WI38 (cell line): ENCODE measurements around the gene ENTREP1.

Experiments
- H3K4me3 ChIP-seq: 2 replicates; pipeline ENCODE4 v1.5.1; 2011; ENCODE audit warnings: low read depth, mild to moderate bottlenecking, control low read depth, low read length
- TF ChIP-seq, protein P1 (sequence below): IDR thresholded peaks from 2 replicates; pipeline ENCODE4 v1.5.1; 2012; ENCODE audit warnings: low read depth, mild to moderate bottlenecking, control low read depth, low read length

The ENTREP1 gene

DNA sequence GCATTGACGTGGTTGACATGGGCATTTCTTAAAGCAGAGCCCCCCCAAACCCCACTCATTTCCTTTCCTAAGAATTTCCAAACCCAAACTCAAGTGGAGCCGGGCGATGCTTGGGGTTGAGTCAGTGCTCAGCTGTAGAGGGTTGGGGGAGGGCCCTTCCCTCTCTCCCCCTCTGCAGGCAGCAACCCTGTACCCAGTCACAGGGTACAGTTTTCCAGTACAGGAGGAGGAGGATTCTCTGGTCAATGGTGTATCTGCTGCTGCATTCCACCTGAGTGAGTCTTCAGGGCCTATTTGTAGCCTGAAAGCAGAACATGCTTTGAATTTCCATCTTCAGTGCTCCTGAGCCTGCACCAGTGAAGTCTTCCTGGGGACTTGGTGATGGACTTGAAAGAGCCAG, 55.8 kb downstream of the ENTREP1 start:
- TF ChIP-seq, protein P1, sequence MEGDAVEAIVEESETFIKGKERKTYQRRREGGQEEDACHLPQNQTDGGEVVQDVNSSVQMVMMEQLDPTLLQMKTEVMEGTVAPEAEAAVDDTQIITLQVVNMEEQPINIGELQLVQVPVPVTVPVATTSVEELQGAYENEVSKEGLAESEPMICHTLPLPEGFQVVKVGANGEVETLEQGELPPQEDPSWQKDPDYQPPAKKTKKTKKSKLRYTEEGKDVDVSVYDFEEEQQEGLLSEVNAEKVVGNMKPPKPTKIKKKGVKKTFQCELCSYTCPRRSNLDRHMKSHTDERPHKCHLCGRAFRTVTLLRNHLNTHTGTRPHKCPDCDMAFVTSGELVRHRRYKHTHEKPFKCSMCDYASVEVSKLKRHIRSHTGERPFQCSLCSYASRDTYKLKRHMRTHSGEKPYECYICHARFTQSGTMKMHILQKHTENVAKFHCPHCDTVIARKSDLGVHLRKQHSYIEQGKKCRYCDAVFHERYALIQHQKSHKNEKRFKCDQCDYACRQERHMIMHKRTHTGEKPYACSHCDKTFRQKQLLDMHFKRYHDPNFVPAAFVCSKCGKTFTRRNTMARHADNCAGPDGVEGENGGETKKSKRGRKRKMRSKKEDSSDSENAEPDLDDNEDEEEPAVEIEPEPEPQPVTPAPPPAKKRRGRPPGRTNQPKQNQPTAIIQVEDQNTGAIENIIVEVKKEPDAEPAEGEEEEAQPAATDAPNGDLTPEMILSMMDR = no peak
- no peak overlapping the region for H3K4me3 ChIP-seq

DNA sequence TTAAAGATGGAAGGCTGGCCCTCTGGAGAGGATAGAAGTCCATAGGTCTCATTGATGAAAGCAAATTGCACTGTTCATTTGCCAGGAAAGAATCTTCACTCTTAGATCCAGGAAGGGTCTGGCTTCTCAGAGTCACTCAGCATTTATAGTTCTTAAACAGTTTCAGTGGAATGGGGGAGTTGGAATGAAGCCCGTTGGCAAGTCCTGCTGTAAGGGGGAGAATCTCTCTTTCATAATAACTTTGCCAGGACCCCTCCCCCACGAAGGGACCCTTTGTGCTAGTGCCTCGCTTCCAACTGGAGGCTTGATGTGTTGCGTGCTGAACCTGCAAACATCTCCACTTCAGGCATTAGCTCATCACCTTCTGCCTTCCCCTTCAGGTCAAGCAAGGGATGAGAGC, 57.1 kb downstream of the ENTREP1 start:
- no peak overlapping the region for H3K4me3 ChIP-seq
- TF ChIP-seq, protein P1 = no peak

DNA sequence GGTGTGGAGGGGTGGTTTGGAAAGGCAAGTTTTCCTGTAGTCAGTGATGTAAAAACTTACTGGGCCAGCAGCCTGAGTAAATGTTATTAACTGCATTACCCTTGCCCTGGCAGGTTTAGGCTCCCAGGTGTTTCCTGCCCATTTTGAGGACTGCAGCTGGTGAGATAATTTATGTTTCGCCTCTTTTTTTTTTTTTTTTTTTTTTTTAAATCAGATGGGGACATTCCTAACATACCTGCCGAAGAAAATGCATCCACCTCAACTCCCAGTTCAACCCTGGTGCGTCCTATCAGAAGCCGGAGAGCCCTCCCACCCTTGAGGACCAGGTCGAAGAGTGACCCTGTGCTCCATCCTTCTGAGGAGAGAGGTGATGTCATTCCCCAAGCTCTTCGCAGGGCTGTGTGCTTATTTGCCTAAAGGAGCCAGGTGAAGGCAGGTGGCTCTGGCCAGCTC, 60.6 kb downstream of the ENTREP1 start:
- no peak overlapping the region for H3K4me3 ChIP-seq
- TF ChIP-seq, protein P1 = no peak

GRCh38 chr9:69386651-69387050, 61.6 kb downstream of the ENTREP1 start:
- TF ChIP-seq, protein P1 = no peak
- H3K4me3 ChIP-seq = no peak overlapping the region

DNA sequence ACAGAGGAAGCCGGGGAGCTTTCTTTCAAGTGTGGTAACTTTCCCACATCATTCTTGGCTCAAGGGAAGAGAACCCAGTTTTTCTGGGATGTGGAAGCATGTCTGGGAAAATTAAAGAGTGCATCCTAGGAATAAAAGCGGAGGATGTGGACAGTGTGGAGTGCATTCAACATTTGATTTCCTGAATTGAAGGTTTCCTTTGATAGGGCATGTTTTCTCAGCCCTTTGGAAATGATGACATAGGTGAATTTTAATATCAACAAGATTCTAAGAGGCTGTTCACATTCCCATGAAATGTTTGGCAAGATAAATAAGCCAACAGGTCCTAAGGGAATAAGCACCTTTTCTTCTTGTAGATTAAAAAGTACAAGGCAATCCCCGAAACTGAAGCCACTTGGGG, 63.6 kb downstream of the ENTREP1 start:
- H3K4me3 ChIP-seq = no peak overlapping the region
- TF ChIP-seq, protein P1 = no peak

DNA sequence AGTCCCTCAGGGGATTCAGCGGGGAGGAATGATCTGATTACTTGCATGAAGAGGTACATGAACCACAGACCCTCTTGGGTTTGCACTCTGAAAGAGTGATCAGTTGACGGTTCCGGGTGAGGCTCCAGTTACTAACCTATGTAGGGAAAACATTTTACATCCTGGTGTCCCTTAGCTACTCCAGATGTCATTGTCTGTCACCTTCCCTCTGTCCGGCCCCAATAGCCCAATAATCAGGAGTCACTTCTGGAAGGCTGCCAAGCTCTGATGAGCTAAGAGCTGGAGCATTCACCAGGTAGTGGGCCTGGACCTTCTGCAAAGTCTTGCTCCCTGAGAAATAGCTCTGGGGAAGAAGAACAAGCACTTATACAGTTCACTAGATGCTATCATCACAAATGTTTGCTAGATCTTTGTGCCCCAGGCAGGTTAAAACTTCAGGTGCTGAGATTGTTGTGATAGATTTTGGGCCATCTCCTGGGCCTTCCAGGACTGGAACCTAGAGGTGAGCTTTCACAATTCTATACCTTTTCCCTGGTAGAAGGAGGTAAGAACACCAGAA, 64.5 kb downstream of the ENTREP1 start:
- TF ChIP-seq, protein P1 = no peak
- H3K4me3 ChIP-seq = no peak overlapping the region

GRCh38 chr9:69391487-69391886, 66.5 kb downstream of the ENTREP1 start:
- H3K4me3 ChIP-seq = no peak overlapping the region
- TF ChIP-seq, protein P1 = no peak
